Activated CD8-positive, alpha-beta memory T cell treated with anti-CD3 and anti-CD28 coated beads for 24 hours (primary cell): Measurements from ENCODE around the gene KLHL2.
A peak's percentile ranks its signal among the peaks of the same experiment; 100 is the strongest.
"Not testable (repeated sequence)": the region's sequence is repeated elsewhere in the genome, so short reads cannot be mapped to it uniquely, and the experiment has no call there.

Experiments
- DNase-seq: peaks from one replicate; pipeline ENCODE4 v3.0.0-alpha.2; 2020

Gene KLHL2

DNA sequence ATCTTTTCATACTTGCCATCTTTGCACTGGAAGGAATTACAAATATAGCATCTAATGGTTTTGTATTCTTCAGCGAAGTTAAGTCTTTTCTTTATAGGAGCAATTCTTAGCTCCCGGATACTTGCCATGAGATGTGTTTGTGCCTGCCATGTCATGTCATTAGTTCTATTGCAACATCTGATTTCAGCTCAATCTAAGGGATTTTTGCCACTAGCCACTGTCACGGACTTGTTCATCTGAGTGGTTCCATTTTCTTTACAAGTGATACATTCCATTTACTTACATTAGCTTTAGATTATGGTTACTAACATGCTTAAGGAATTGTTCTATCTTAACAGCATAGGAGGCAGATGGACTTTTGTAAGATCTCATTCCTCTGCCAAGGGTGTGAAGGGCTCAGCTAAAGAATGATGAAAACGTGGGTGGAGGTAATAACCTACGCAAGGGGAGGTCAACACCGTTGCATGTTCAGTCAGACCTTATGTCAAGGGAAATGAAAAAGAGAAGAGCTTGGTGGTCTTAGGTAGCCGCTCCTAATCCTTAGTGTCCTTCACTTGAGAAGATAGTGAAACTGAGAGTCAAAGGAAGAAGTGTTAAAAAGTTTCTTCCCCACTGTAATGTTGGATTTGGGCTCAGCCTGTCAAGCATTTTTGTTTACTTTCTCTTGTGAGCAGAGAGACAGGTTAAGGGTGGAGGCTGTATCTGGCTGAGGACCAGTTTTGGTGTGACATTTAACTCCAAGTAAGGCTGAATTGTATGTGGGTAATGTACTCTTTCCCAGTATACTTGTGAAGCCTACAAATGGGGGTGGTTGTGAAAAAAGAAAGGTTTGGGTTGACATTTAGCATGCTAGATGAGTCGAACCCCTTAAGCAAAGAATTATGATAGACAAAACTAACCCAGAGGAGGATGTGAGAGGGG, 3.6 kb upstream of the KLHL2 start:
- no peak for DNase-seq

DNA sequence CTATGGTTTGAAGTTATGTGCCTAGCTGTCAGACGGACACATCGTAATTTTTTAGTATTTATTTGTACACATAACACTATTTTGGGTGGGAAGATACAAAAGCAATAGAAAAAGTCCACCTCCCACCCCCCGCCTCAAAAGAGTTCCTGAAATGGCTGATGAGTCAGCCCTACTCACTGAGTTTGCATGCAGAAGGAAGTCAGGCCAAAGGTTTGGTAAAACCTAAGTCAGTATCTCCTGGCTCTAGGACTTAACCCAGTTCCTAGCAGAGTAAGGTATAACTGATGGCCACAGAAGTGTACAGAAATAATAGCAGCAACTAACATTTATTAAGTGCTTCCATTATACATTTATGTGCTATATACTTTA, 2.9 kb upstream of the KLHL2 start:
- no peak for DNase-seq

DNA sequence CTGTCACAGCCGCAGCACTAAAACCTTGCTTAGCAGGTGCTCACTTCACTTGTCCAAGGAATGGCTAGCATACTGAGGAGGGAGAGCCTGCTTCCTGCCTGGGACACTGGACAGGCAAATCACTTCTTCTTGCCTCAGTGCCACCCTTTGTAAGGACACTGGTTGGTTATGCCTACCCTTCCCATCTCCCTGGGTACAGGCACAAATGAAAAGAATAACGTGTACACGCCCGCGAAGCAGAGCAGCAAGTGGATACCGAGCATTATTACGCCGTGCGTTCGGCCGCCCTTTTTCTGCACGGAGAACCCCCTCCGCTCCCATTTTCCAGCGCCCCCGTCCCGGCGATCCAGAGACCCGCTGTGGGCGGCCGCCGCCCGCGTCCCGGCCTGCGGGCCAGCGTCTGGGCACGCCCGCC, 338 bp upstream of the KLHL2 start:
- peak; percentile 85 for DNase-seq

DNA sequence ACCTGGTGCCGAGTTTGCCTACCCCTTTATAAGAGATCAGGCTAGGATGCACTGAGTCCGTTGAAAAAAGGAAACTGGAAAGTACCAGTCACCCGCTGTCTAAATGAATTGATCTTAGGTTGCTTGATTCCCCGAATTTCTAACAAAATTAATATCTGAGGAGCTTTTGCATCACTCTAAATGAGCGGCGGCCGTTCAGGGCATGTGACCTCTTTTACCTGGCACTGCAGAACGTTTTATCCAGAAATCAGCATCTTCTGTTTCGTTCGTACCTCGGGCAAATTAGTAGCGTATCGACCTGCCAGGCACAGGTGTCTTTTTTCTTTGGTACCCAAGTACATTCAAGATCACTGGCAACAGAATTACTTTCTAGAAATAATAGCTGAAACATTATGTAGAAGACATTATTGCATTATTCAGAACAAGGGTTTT, 876 bp downstream of the KLHL2 start:
- no peak for DNase-seq

DNA sequence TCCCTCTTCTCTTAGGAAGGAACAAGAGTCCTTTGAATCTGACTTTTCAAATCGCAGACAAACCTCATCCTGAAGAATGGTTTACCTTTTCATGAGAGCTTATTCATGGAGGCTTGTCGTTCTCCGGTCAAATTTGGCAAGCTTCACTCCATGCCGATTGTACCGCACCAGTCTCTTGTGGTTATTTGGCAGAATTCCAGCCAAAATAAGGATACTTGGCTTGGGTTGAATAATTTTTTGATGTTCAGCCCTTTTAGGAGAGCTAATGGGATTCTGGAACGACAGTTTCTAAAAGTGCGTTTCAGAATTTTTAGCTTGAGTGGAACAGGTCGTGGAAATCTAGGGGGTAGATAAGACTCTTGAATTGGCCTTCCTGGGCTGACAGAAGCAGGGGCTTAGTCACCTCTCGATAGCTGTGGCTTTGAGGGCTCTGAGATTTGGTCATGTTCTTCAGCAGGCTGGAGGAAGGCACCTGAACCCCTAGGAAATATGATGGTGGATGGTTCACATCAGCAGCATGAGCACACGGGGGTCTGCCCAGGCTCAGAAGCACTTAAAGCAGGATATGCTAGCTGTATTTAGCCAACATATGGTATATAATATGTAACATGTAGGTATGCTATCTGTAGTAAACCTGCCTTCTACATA, 1.5 kb downstream of the KLHL2 start:
- DNase-seq: no peak

DNA sequence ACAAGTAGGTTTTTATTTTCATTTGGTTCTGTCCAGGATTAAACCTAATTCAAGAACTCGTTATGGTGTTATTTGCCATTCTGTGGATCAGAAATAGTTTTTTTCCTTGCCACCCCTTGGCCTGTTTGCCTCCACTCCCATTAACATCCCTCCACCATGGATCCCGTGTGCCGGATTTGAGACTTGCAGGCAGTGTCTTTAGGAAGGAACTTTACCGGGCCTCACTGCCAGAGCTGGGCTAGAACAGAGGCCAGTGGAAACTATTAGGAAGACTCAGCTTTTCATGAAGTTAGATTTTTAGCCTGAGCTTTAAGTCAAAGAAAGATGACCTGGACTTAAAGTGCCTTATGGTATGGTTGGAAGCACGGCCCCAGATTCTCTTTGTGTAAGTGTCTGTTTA, 2.4 kb downstream of the KLHL2 start:
- no peak for DNase-seq

DNA sequence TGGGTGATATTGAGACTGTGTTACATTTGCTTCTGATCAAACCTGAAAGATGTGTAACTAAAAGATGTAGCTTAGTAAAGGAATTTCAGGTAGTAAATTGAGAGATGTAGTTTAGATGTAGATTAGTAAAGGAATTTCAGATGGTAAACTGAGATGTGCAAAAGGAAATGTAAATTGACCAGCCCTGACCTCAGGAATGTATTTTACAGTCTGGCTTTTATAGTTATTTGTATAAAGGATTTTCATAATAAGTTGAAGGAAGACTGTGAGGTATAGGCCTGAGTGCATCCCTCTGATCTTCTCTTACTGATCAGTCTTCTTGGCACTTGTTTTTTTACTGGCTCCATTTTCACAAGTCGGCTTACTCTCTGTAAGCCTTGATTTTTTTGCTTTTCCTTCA, 3.2 kb downstream of the KLHL2 start:
- DNase-seq: no peak

DNA sequence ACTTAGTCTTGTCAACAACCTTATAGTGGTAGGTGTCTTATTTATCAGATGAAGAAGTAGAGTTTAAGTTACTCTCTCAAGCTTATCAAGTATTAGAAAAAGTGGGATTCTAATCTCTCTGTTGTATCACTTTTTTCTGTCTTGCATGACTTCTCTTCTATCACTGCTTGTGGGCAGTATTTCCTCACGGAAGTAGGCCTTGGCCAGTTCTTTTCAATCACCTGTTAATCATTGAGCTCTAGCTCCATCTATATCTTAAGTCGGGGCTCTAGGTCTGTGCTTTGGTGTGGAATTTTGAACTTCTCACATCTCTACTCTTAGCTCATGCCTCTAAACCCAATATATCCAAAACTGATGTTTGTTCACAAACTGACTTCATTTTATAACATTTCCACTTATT, 5.3 kb downstream of the KLHL2 start:
- not testable (repeated sequence) for DNase-seq

DNA sequence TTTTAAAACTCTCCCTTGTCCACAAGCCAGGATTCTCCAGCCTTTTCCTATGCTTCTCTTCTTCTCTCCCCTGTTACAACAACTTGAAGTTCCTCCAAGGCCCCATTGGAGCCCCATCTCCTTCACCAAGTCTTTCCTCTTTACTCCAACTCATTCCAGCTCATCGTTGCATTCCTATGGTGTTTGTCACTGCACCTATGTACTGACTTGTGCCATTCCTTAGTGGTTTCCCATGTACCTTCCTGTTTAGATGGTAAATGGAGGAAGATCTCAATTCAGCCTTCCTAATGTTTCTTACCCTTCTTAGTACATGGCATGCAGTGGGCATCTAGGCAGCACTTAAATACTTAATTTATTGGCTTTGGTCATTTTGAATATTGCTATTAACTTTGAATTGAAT, 6.0 kb downstream of the KLHL2 start:
- not testable (repeated sequence) for DNase-seq

DNA sequence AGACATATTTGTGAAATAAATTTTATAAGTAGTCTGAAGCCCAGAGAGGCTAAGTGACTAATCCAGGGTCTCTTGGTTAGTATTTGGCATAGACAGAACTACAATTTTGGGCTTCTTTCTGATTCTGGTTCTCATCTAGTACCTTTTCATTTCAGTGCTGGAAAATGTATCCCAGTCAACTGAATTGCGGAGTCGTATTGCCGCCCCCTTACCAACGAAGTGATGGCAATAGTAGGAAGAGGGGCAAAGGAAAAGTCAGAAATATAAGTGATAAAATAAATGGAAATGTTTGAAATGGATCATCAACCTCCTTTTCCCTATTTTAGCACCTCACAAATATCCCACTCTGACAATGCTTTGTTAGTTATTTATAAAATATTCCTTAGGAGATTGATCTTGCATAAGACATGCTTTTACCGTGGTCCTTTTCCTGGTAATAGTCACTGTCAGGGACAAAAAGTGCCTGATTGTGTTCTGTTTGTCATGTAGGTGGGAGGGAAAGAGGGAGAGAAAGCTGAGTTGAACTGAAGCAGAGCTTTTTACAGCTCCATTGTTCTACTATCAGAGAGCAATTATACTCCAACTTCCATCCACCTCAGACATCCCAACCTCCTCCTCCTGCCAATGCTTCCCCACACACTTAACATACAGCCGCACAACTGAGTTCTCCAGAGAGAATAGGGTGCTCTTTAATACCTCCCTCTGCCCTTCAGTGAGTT, 6.8 kb downstream of the KLHL2 start:
- not testable (repeated sequence) for DNase-seq

DNA sequence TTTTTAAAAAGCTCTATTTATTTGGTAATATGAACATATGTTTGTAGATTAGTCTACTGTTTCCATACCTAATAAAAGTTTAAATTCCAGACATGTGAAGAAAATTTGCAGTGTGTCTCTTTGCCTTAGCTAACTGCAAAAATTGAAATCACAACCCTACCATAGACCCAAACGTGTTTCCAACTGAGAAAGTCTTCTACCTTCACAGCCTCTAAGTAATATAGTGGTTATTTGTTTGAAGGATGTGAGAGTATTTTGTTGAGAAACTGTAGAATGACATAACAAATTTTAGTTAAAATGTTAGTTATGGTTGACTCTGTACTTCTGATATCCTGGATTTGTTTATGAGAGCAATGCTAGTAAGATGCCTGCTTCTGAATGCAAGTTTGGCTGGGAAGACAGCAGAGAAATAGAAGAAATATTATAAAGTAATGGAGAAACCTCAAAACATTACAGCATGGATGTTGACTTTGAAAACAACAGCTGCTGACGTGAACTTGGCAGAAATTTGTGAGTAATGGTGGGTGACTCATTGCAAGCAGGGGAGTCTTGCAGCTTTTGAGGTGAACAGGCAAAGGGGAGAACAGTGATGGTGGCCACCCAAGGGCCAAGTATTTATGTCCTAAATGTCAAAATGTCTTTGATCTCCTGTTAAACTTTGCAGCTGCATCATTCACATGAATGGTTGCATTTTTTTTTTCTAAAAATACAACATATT, 7.8 kb downstream of the KLHL2 start:
- DNase-seq: not testable (repeated sequence)

DNA sequence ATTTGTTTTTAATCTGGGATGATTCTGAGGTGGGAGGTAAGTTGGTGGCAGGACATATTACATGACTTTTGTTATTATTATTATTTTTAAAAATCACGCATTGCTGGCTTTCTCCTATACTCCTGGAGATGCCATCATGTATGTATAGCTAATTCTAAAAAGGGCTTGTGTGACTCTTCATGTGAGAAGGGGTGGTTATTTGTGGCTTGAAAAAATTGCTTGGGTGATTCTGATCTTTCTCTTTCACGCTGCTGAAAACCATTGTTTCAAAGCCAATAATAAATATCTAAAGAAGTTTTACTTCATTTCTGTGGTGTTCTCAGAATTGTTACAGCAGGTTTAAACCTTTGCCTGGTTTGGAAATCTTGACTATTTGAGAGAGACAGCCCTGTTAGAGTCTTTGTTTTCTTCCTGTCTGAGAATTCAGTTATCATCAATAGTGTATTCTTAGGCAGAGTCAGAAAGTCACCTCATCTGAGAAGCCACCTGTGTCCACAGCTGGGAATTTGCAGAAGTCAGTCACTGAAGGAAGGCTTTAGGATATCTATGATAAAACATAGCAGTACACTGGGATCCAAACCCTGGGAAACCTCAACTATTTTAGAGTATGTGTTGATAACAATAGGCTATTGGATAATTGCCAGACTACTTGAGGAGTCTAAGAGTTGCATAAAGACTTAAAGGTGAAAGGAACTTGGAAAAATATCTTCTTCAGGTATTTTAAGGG, 8.6 kb downstream of the KLHL2 start:
- DNase-seq: not testable (repeated sequence)

DNA sequence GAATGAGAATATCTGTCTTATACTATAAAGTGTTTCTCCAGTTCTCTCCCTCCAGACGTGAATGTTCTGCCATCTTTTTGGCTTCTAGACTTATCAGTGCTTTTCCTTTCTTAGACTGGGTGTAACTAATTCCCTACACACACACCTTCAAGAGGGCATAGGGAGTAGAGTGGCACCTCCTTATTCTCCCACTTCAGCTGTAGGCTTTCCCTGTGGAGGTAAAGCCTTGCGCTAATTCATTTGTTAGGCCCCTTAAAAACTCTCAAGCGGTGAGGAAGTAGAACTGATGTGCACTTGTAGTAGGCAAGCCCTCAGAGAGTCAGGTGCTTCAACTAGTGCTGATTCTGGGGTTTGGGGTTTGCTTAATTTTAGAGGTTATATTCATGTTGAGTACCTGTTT, 10.0 kb downstream of the KLHL2 start:
- DNase-seq: no peak

DNA sequence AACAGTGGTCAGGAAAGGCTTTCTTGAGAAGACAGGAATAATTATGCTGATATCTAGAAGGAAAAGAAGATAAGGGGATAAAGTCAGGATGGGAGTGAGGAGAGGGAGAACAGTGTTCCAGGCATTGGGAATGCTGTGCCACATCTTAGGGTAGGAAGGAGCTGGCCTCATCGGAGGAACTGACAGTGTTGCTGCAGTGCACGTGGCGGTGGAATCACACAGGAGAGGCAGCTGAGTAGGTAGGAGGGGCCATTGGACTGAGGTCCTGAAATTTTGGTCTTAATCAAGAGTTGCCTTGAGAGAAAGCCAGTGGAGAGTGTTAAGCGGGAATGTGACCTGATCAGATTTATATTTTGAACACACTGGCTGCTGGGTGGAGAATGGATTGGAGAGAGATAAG, 13.9 kb downstream of the KLHL2 start:
- not testable (repeated sequence) for DNase-seq

DNA sequence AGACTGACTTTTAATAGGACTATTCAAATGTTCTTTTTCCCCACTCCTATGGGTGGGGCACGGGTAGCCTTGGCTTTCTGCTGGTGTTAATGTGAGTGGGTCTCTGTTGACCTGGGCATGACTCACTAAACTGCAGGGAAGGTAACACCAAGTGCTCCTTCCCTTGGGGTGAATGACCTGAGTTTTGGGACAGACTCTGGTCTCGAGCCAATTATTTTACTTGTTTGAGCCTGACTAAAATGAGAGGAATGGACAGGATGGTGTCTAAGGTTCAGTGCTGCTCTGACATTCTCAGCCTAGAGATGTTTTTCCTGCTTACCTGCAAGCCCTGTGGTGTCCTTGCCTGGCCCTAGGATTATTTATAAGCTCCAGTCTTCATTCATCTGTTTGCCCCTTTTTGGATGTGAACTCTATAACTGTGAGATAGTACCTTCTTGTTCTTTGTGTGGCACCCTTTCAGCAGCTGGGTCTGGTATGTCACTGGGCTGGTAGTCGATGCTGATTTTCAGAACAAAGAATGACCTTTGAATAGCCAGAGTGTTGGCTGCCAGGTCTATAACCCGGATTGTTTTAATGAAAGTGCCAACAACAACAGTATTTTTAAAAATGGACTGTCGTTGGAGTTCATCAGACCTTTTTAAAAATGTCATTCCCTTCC, 14.8 kb downstream of the KLHL2 start:
- DNase-seq: not testable (repeated sequence)

DNA sequence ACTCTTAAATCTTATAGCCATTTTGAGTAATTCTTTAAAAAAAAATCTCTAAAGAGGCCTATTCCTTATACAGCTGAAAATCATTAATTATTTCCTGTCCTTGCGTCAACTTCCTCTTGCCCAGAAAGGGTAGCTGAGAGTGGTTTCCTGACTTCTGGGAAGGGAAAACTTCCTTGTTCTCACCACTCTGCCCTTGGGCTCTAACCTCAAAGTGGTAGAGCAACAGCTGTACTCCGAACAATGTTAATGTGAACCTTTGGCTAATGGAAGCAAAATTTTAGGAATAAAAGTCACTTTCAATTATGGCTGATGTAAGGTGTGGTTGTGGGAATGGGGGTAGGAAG, 15.3 kb downstream of the KLHL2 start:
- no peak for DNase-seq

DNA sequence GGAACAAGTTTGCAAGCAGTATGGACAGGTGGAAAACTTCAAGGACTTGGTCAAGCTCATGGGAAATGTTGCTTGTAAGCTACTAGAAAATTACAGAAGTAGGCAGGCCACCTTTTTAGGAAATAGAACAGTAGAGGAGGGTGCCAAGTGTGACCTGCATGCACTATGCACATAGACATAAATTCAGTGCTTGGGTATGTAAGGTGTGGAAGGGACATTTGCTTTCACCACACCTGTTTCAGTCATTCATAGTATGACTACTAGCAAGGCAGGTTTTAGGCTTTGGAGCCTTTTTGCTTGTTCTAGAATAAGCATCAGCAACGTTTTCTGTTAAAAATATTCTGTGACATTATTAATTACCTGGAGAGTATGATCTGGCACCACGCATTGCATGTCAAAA, 20.0 kb downstream of the KLHL2 start:
- not testable (repeated sequence) for DNase-seq

DNA sequence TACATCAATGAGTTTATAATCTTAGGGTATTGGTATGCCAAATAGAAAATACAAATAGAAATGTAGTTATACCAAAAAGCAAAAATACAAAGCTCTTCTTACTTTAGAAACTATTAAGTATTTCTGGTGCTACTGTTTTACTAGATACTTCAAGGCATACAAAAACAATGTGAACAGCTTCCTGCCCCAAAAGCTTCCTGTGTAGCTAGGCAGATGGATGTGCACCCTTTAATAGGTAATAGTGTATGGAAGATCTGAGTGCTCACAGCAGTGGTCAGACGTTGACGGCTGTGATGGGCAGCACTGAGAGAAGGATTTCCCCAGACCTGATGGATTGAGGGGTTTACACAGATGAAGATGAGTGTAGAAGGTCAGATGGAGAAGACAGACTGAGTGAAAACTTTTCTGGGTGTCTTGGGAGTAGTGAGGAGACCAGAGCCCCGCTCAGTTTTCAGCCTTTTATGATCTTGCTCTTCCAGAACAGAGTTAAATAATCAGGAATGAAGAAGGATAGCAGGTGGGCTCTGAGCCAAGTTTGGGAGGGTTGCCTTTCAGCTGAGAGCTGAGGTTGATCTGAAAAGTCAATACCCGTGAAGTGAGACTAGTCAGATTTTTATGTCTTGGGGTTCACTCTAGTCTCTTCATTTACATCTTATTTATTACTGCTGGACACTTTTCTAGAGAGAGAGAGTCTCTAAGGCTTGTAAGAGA, 22.3 kb downstream of the KLHL2 start:
- DNase-seq: not testable (repeated sequence)

DNA sequence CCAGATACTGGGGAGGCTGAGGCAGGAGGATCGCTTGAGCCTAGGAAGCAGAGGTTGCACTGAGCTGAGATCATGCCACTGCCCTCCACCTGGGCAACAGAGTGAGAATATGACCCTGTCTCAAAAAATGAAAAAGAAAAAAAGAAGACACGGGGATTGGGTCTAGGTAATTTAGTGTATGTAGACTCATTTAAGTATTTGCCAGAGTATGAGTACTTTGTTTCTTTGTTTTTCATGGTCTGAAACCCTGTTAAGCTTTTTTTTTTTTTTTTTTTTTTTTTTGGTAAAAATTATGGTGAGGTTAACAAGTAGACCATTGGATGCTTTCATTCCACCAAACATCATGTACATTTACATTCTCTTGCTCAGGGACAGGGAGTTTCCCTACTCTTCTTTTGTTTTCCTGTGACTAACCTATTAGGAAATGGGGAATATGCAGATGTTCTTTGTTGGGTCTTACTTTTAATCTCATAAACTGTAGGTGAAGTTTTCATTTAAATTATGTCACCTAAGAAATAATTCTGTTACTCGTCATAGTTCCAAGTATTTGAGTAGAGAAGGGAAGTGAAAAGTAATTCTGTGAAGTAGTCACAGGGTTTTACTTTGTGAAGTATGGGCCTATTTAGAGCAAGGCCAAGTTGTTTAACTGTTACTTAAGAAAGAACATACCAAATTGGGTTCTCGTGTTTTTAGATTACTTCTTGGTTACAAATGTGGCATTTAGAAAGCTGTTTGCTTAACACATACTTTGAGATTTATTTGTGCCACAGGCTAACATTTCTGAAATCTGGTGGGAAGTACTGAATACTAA, 25.5 kb downstream of the KLHL2 start:
- DNase-seq: not testable (repeated sequence)

DNA sequence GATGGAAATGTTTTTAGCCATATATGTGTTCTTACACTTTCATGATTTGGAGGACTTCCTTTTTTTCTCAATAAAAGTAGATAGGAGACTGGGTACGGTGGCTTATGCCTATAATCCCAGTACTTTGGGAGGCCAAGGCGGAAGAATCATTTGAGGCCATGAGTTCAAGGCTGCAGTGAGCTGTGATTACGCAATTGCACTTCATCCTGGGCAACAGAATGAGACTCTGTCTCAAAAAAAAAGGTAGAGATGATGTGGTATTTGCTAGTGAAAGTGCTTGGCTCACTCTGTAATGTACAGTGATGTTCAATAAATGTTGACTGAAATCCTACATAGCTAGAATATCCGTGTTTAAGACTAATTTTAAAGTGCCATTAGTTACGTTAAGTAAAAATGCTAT, 27.4 kb downstream of the KLHL2 start:
- DNase-seq: no peak
